KMS-11 (cell line): ENCODE data around the gene GXYLT1.

Experiments used
- H2AFZ ChIP-seq: fragments of 200-600 bp; sonication (generic); 2 replicates; pipeline ENCODE4 v1.6.1; 2016; ENCODE audit warnings: antibody characterized with exemption, mixed run types, low read depth
- H3K27ac ChIP-seq: fragments of 200-600 bp; sonication (generic); 2 replicates; pipeline ENCODE4 v1.6.1; 2016; ENCODE audit warnings: mild to moderate bottlenecking, mixed run types
- H3K27me3 ChIP-seq: fragments of 200-600 bp; sonication (generic); 2 replicates; pipeline ENCODE4 v1.6.1; 2017; ENCODE audit warnings: mild to moderate bottlenecking, low read depth, mixed run types, moderate library complexity; ENCODE audit not compliant: insufficient read depth
- H3K36me3 ChIP-seq: fragments of 200-600 bp; sonication (generic); 2 replicates; pipeline ENCODE4 v1.6.1; 2017; ENCODE audit warnings: mild to moderate bottlenecking, mixed run types; ENCODE audit not compliant: insufficient read depth
- H3K4me1 ChIP-seq: fragments of 200-600 bp; sonication (generic); 2 replicates; pipeline ENCODE4 v1.6.1; 2016; ENCODE audit warnings: mild to moderate bottlenecking, low read depth, mixed run types; ENCODE audit not compliant: poor library complexity, severe bottlenecking
- H3K4me2 ChIP-seq: fragments of 200-600 bp; sonication (generic); 2 replicates; pipeline ENCODE4 v1.7.0; 2016; ENCODE audit warnings: mild to moderate bottlenecking, mixed run types
- H3K4me3 ChIP-seq: fragments of 200-600 bp; sonication (generic); IDR thresholded peaks from 2 replicates; pipeline ENCODE4 v1.6.1; 2017; ENCODE audit warnings: low read depth, low read length, mixed read lengths; ENCODE audit not compliant: insufficient read depth
- H3K79me2 ChIP-seq: fragments of 200-600 bp; sonication (generic); 2 replicates; pipeline ENCODE4 v1.6.1; 2016; ENCODE audit warnings: low read depth, mixed run types; ENCODE audit not compliant: insufficient read depth
- H3K9ac ChIP-seq: fragments of 200-600 bp; sonication (generic); 2 replicates; pipeline ENCODE4 v1.6.1; 2016; ENCODE audit warnings: mild to moderate bottlenecking, mixed run types
- H4K20me1 ChIP-seq: fragments of 200-600 bp; sonication (generic); 2 replicates; pipeline ENCODE4 v1.6.1; 2016; ENCODE audit warnings: mild to moderate bottlenecking, mixed run types; ENCODE audit not compliant: insufficient read depth
- TF ChIP-seq, protein P1 (sequence below): fragments of 200-600 bp; sonication (generic); conservative IDR thresholded peaks from 2 replicates; pipeline ENCODE4 v1.6.1; 2017; ENCODE audit warnings: low read depth, mild to moderate bottlenecking, antibody characterized with exemption, low read length, moderate library complexity, mixed read lengths

GXYLT1 gene

DNA sequence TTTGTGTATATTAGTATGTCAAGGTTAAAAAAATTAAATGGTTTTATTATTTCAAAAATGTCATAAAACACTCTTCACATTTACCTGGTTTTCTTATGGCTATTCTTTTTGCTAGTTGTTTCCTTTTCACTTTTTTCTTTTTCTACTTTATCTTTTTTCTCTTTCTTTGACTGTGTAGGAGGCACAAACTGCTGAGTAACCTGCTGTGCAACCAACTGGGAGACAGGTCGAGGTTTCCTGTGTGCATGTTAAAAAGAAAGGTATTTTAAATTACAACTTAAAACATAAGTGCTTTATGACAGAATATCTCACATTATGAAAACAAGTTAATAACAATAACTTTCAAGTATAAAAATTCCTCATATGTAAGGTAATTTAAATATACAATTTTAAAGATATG lies 16.9 kb upstream of the GXYLT1 start:
- H4K20me1 ChIP-seq = no peaks in the 10 kb centered on the region
- TF ChIP-seq, protein P1, sequence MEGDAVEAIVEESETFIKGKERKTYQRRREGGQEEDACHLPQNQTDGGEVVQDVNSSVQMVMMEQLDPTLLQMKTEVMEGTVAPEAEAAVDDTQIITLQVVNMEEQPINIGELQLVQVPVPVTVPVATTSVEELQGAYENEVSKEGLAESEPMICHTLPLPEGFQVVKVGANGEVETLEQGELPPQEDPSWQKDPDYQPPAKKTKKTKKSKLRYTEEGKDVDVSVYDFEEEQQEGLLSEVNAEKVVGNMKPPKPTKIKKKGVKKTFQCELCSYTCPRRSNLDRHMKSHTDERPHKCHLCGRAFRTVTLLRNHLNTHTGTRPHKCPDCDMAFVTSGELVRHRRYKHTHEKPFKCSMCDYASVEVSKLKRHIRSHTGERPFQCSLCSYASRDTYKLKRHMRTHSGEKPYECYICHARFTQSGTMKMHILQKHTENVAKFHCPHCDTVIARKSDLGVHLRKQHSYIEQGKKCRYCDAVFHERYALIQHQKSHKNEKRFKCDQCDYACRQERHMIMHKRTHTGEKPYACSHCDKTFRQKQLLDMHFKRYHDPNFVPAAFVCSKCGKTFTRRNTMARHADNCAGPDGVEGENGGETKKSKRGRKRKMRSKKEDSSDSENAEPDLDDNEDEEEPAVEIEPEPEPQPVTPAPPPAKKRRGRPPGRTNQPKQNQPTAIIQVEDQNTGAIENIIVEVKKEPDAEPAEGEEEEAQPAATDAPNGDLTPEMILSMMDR = no peak
- H3K9ac ChIP-seq = no peak overlapping the region
- H2AFZ ChIP-seq = no peak overlapping the region
- H3K4me2 ChIP-seq = no peak overlapping the region
- H3K36me3 ChIP-seq = no peaks in the 10 kb centered on the region
- no peak overlapping the region for H3K4me3 ChIP-seq
- no peaks in the 10 kb centered on the region for H3K4me1 ChIP-seq
- no peak overlapping the region for H3K27ac ChIP-seq
- no peaks in the 10 kb centered on the region for H3K27me3 ChIP-seq
- H3K79me2 ChIP-seq = no peaks in the 10 kb centered on the region

DNA sequence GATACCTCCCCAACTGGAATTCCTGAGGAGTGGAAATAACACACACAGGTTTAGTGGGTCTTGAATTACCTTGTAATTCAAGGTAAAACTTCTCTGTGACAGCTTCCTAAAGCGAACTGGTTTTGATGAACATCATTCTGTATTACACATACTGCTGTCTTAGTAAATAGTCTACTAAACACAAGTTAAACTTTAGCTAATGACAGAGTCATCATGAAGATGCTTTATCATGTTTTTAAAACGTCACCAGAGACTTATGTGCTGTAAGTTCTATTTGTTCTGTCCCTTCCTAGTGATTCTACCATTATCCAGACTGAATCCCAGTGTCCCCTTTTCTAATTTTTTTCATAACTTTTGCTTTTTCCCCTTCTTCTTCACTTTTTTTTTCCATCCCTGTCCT lies 11.6 kb upstream of the GXYLT1 start:
- H3K27me3 ChIP-seq = no peaks in the 10 kb centered on the region
- TF ChIP-seq, protein P1 = no peak
- H3K27ac ChIP-seq = no peak overlapping the region
- H3K4me2 ChIP-seq = no peak overlapping the region
- H3K36me3 ChIP-seq = no peaks in the 10 kb centered on the region
- H3K4me1 ChIP-seq = no peaks in the 10 kb centered on the region
- H4K20me1 ChIP-seq = no peaks in the 10 kb centered on the region
- H3K9ac ChIP-seq = no peak overlapping the region
- H3K79me2 ChIP-seq = no peaks in the 10 kb centered on the region
- no peak overlapping the region for H3K4me3 ChIP-seq
- H2AFZ ChIP-seq = no peak overlapping the region

DNA sequence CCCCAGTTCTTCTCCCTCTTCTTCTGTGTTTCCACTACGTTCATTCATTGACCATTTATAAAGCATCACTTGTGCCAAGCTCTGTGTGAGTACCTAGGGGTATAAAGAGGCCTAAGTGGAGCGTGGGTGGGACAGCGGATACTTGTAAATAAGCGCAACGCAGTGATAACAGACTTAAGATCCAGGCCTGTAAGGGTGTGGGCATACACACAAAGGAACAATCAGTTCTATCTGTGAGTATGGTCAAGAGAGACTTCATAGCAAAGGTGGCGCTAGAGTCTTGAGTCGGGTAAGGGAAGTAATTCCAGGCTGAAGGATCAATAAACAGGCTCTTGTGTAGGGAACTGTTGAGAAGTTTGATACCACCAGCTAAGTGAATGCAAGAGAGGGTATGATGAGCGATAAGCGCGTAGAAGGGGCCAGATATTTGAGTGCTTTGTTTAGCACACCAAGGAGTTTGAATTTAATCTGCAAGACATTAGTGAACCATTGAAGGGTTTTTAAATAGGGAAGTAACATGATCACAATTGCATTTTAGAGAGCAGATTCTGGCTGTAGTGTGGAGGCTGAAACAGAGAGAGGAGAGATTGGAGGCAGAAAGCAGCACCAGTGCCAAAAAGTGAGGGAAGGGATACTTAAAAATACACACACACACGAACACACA lies 1.0 kb upstream of the GXYLT1 start:
- no peak overlapping the region for H3K4me3 ChIP-seq
- peak overlapping the region; percentile 80 for H2AFZ ChIP-seq
- H3K4me1 ChIP-seq = peaks cover 22% of the 10 kb centered on the region
- peaks cover 26% of the 10 kb centered on the region for H3K79me2 ChIP-seq
- no peaks in the 10 kb centered on the region for H3K36me3 ChIP-seq
- H3K9ac ChIP-seq = no peak overlapping the region
- peak overlapping the region; percentile 85 for H3K4me2 ChIP-seq
- H4K20me1 ChIP-seq = no peaks in the 10 kb centered on the region
- TF ChIP-seq, protein P1 = no peak
- H3K27ac ChIP-seq = no peak overlapping the region
- H3K27me3 ChIP-seq = no peaks in the 10 kb centered on the region

GRCh38 chr12:42145197-42145549 lies 499 bp upstream of the GXYLT1 start:
- TF ChIP-seq, protein P1 = no peak
- H3K27ac ChIP-seq = no peak overlapping the region; the same call in 1 of the 2 replicates

More at GRCh38 chr12:42145197-42145549, 499 bp upstream of the GXYLT1 start:
- H2AFZ ChIP-seq = peak overlapping the region; percentile 80
- H3K27me3 ChIP-seq = no peaks in the 10 kb centered on the region
- H3K4me3 ChIP-seq = no peak overlapping the region
- H3K9ac ChIP-seq = peak overlapping the region; percentile 63; the same call in 1 of the 2 replicates
- peak overlapping the region; percentile 85 for H3K4me2 ChIP-seq
- no peaks in the 10 kb centered on the region for H4K20me1 ChIP-seq
- peaks cover 26% of the 10 kb centered on the region for H3K79me2 ChIP-seq
- peaks cover 22% of the 10 kb centered on the region for H3K4me1 ChIP-seq
- H3K36me3 ChIP-seq = no peaks in the 10 kb centered on the region
